GM18868 (cell line): Measurements from ENCODE around the gene FKBP5.
"Not testable (repeated sequence)": the region's sequence is repeated elsewhere in the genome, so short reads cannot be mapped to it uniquely, and the experiment has no call there.

ENCODE experiments used
- ATAC-seq: cut with Tn5 transposase; IDR thresholded peaks from one replicate; pipeline ENCODE4 v1.9.1; 2021; ENCODE audit warnings: mild to moderate bottlenecking, moderate library complexity; ENCODE audit not compliant: unreplicated experiment

The FKBP5 gene

DNA sequence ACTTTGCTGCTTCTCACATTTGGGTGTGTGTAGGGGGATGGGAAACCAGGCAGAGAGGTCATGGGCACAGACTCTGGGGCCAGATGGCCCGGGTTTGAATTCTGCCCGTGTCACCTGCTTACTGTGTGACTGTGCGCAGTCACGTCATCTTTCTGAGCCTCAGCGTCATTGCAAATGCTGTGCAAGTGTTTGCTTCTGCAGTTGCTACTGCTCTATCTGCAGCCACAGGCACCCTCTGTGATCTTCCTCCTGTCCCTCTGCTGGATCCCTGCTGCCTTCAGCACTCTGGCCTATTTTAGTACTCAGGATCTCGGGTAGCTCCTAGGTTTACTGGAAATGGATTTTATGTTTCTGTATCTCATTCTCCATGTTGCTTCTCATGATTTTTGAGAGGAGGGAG, 135.4 kb downstream of the FKBP5 start:
- ATAC-seq = no peak

DNA sequence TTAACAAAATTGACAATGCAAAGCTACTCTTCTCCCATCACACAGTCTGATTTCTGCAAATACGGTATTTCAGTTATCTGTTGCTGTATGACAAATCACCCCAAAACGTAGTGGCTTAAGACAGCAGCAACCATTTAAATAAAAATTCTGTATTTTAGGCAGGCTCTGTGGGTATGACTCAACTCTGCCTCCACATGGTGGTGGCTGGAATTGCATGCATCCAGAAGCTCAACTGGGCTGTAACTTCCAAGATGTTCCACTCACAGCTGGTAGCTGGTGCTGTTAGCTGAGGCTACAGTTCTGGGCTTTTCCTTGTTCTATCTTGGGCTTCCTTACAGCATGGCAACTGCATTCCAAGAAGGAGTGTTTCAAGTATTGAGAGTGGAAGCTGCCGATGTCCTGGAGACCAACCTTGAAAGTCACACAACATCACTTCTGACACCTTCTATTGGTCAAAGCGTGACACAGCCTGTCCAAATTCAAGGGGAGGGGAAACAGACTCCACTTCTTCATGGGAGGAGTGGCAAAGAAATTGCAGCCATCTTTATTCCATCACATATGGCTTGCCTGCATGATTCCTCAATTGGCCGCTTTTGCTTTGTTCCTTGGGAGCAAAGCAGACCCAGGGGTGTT, 136.3 kb downstream of the FKBP5 start:
- ATAC-seq = no peak

GRCh38 chr6:35550437-35550836, 138.3 kb downstream of the FKBP5 start:
- ATAC-seq = no peak

DNA sequence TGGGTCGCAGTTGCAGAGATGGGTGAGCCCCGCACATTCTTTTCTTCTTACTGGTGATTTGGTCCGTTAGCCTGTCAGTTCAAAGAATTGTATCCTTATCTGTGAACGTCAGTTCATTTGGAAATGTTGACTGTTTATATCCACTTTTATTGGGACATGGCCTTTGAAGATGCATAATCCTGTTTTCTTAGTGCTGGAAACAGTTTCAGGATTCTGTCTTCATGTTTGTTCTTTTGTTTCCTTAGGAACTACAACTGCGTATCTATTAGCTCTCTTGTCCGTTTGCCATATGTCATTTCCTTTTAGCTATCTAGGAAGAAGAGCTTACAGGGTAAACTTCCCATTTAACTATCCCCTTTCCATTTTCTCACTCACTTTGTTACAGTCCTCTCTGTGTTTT, 141.0 kb downstream of the FKBP5 start:
- no peak for ATAC-seq

GRCh38 chr6:35544769-35545361, 143.8 kb downstream of the FKBP5 start:
- ATAC-seq = no peak

DNA sequence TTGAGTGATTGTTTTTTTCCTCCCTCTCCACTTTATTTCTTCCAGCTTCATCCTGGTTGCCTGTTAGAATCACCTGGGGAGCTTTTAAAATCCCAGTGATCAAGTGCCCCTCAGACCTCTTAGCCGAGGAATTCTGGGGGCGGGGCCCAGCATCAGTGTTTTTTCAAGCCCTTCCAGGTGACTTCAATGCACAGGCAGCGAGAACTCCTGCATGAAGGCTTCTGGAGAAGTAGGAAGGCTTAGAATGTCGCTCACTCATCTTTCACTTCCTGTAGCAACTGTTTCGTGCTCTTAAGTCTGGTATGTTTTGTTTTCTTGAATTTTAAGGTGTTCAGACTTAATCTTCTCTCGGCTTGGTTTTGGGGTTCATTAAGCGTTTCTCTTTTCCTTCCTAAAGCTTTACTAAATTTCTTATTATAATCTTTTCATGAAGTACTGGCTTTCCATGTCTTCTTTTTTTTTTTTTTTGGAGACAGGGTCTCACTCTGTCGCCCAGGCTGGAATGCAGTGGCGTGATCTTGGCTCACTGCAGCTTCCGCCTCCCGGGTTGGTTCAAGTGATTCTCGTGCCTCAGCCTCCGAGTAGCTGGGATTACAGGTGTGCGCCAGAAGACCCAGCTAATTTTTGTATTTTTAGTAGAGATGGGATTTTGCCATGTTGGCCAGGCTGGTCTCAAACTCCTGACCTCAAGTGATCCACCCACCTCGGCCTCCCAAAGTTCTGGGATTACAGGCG, 145.1 kb downstream of the FKBP5 start:
- ATAC-seq = no peak

DNA sequence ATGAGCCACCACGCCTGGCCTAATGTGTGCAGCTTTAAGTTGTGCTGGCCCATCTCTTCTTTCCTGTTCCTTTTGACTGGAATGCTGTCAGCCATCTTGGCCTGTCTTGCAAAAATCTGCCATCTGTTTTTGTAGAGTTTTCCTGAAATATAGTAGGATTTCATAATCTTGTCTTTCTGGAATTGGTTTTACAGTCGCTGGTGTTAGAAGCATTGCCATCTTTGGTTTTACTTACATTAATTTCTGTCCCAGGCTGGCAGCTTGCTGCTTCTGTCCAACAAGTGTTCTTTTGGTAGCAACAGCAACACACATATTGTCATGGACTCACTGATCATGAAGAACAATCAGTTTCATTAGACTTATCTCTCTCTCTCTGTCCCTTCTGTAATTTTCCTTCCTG, 146.9 kb downstream of the FKBP5 start:
- ATAC-seq = no peak

DNA sequence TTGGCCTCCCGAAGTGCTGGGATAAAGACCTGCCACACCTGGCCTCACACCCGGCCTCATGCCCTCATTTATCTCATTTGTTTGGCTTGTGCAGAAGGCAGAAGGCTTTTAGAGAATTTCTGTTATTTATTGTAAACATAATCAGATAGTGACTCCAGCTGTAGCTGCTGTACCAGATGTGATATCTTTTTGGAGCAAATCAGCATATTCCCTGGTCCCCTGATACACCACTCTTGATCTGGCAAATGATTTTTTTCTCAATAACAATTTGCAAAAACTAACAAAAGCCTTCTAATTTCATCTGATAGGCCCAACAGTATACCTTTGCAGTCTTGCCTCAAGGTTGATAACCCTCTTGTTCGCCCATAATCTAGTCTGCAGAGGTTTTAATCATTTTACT, 149.5 kb downstream of the FKBP5 start:
- no peak for ATAC-seq

DNA sequence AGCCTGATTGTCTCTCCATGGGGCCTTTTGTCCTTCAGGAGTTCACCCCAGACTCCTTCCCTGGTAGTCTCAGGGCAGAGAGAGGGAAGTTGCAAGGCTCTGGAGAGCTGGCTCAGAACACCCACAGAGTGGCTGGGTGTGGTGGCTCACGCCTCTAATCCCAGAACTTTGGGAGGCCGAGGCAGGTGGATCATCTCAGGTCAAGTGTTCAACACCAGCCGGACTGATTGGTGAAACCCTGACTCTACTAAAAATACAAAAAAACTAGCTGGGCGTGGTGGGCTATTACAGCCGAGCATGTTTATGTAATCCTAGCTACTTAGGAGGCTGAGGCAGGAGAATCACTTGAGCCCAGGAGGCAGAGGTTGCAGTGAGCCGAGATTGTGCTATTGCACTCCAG, 152.9 kb downstream of the FKBP5 start:
- ATAC-seq = not testable (repeated sequence)

DNA sequence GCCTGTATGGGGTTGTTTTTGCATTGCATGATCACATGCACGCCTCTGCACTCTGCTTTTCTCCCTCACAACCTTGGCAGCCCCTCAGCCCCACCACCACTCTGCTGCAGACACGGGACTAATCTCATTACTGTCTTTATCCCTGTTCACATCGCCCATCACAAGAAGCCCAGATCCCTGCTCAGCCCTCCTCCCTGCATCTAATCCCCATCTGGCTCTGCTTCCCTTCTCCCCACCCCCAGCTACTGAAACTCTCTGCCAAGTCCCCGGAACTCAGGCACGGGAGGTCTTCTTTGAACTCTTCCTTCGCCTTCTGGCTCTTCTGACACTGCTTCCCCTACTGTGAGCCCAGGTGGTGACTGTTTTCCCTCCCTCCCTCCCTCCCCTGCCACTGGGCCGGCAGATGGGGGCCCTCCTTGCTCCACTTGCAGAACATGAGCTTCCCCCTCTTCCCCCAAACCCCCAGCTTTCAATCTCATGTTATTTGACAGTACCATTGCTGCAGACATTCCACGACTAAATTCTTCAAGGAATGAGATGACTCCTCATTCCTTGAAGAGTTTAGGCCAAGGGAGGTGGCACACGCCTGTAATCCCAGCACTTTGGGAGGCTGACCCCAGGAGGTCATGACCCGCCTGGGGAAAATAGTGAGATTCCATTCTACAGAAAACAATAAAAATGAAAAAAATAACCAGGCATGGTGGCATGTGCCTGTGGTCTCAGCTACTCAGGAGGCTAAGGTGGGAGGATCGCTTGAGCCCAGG, 154.1 kb downstream of the FKBP5 start:
- ATAC-seq = no peak

DNA sequence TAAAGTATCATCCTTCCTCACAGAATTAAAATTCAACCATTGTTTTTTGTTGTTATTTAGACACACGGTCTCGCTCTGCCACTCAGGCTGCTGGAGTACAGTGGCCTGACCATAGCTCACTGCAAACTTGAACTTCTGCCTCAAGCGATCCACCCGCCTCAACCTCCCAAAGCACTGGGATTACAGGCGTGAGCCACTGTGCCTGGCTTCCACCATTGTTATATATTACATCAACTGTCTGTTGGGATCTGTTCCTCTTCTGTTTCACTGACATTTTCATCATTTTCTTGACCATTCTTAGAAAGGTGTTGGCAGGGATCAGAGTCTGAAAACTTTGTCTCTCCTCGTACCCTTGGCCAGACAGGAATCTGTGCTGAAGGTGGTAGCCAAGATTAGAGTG, 154.7 kb downstream of the FKBP5 start:
- no peak for ATAC-seq

GRCh38 chr6:35532126-35532525, 156.6 kb downstream of the FKBP5 start:
- ATAC-seq = no peak

GRCh38 chr6:35524380-35525020, 164.2 kb downstream of the FKBP5 start:
- ATAC-seq = no peak
